Nephron (organoid): ENCODE results near the gene MPPED1.

Experiments used
- H3K27ac Mint-ChIP-seq, 3 experiments: 2 replicates each; pipeline ENCODE4 v1.8.0; 2020; ENCODE audit warnings: mixed read lengths in 3 of 3, mild to moderate bottlenecking in 2 of 3, moderate library complexity in 1 of 3
- H3K27me3 Mint-ChIP-seq: 2 replicates; pipeline ENCODE4 v1.8.0; 2021; ENCODE audit warnings: low read depth, mild to moderate bottlenecking, moderate library complexity, mixed read lengths
- H3K36me3 Mint-ChIP-seq: 2 replicates; pipeline ENCODE4 v1.8.0; 2020; ENCODE audit warnings: low read depth, mixed read lengths
- H3K4me1 Mint-ChIP-seq: 2 replicates; pipeline ENCODE4 v1.8.0; 2020; ENCODE audit warnings: mixed read lengths
- H3K4me3 Mint-ChIP-seq, 3 experiments: 2 replicates each; pipeline ENCODE4 v1.8.0; 2020; ENCODE audit warnings: mild to moderate bottlenecking in 3 of 3, mixed read lengths in 3 of 3, moderate library complexity in 2 of 3
- H3K9me3 Mint-ChIP-seq: 2 replicates; pipeline ENCODE4 v1.8.0; 2020; ENCODE audit warnings: mixed read lengths
- CTCF ChIP-seq, 3 experiments: fragments of 200-600 bp; sonication (generic); IDR thresholded peaks; one replicate each; pipeline ENCODE4 v1.5.0; 2021; ENCODE audit warnings: antibody characterized with exemption in 3 of 3; ENCODE audit not compliant: unreplicated experiment in 3 of 3

Gene MPPED1

GRCh38 chr22:43393844-43394474 lies 17.9 kb upstream of the MPPED1 start:
- Mint-ChIP-seq H3K4me3 (no peak overlapping the region), H3K4me1 (no peaks in the 10 kb centered on the region), H3K27ac (no peak overlapping the region), H3K36me3 (no peaks in the 10 kb centered on the region), H3K9me3 (peaks cover 2% of the 10 kb centered on the region), H3K27me3 (peaks cover 32% of the 10 kb centered on the region)
- no peak for TF ChIP-seq CTCF (IDR thresholded peaks at IDR 0.05; ENCODE audit: unreplicated experiment in 3 of 3)

- no peaks in the 10 kb centered on the region for H3K9me3 Mint-ChIP-seq
- peaks cover 26% of the 10 kb centered on the region for H3K27me3 Mint-ChIP-seq
- H3K27ac Mint-ChIP-seq = no peak overlapping the region
- no peak overlapping the region for H3K4me3 Mint-ChIP-seq
- no peaks in the 10 kb centered on the region for H3K36me3 Mint-ChIP-seq
- H3K4me1 Mint-ChIP-seq = no peaks in the 10 kb centered on the region
- TF ChIP-seq CTCF (IDR thresholded peaks at IDR 0.05; ENCODE audit: unreplicated experiment in 3 of 3) = no peak
These were observed 16.6 kb upstream of the MPPED1 start for GRCh38 chr22:43395086-43395695.

GRCh38 chr22:43396321-43396933 lies 15.4 kb upstream of the MPPED1 start:
- no peaks in the 10 kb centered on the region for H3K36me3 Mint-ChIP-seq
- no peaks in the 10 kb centered on the region for H3K4me1 Mint-ChIP-seq
- H3K9me3 Mint-ChIP-seq = no peaks in the 10 kb centered on the region
- no peak for TF ChIP-seq CTCF (IDR thresholded peaks at IDR 0.05; ENCODE audit: unreplicated experiment in 3 of 3)
- no peak overlapping the region for H3K27ac Mint-ChIP-seq
- H3K4me3 Mint-ChIP-seq = no peak overlapping the region
- peaks cover 35% of the 10 kb centered on the region for H3K27me3 Mint-ChIP-seq

GRCh38 chr22:43396934-43397457 lies 14.8 kb upstream of the MPPED1 start:
- no peaks in the 10 kb centered on the region for H3K9me3 Mint-ChIP-seq
- H3K36me3 Mint-ChIP-seq = no peaks in the 10 kb centered on the region
- no peak overlapping the region for H3K27ac Mint-ChIP-seq
- H3K4me3 Mint-ChIP-seq = no peak overlapping the region
- no peak for TF ChIP-seq CTCF (IDR thresholded peaks at IDR 0.05; ENCODE audit: unreplicated experiment in 3 of 3)
- peaks cover 37% of the 10 kb centered on the region for H3K27me3 Mint-ChIP-seq
- H3K4me1 Mint-ChIP-seq = no peaks in the 10 kb centered on the region

- Mint-ChIP-seq H3K36me3 (no peaks in the 10 kb centered on the region), H3K27me3 (peaks cover 45% of the 10 kb centered on the region), H3K4me3 (no peak overlapping the region), H3K9me3 (no peaks in the 10 kb centered on the region), H3K27ac (no peak overlapping the region), H3K4me1 (no peaks in the 10 kb centered on the region)
- TF ChIP-seq CTCF (IDR thresholded peaks at IDR 0.05; ENCODE audit: unreplicated experiment in 3 of 3) = no peak
These were observed 14.0 kb upstream of the MPPED1 start for GRCh38 chr22:43397766-43398165.
